Upper lobe of left lung (tissue), 6 donors: ENCODE data around the gene IL10RA. TPM values are rescaled to one million over a fixed set of nuclear protein-coding genes. Genes with fewer than 3 reads are reported as not detected.

ENCODE experiments used
- ATAC-seq, 2 donors: fragments of 200-7000 bp; cut with Tn5 transposase; one replicate each; pipeline ENCODE4 v1.9.1; 2022; ENCODE audit warnings: mild to moderate bottlenecking in 2 of 2, moderate library complexity in 2 of 2; ENCODE audit not compliant: low FRiP score in 2 of 2
- DNase-seq, 2 donors: peaks; one replicate each; pipeline ENCODE4 v3.0.0-alpha.2; 2019 to 2020
- H3K27ac ChIP-seq, 4 donors: fragments of 200-600 bp; sonication (generic); one replicate each; pipeline ENCODE4 v1.5.1; 2016 to 2019
- H3K27me3 ChIP-seq, 4 donors: fragments of 200-600 bp; sonication (generic); one replicate each; pipeline ENCODE4 v1.5.1; 2017 to 2019
- H3K36me3 ChIP-seq, 4 donors: fragments of 200-600 bp; sonication (generic); one replicate each; pipeline ENCODE4 v1.5.1; 2016 to 2019
- H3K4me1 ChIP-seq, 4 donors: fragments of 200-600 bp; sonication (generic); one replicate each; pipeline ENCODE4 v1.5.1; 2018 to 2019
- H3K4me3 ChIP-seq, 4 donors: fragments of 200-600 bp; sonication (generic); one replicate each; pipeline ENCODE4 v1.5.1; 2017 to 2019; ENCODE audit warnings: mild to moderate bottlenecking in 2 of 4, moderate library complexity in 1 of 4
- H3K9me3 ChIP-seq, 4 donors: fragments of 200-600 bp; sonication (generic); one replicate each; pipeline ENCODE4 v1.5.1; 2018 to 2019
- EP300 ChIP-seq, 4 donors: sonication (generic); formaldehyde crosslinking; IDR thresholded peaks; one replicate each; pipeline ENCODE4 v1.5.1; 2017; ENCODE audit warnings: antibody characterized with exemption in 4 of 4, control low read depth in 2 of 4
- POLR2A ChIP-seq, 4 donors: fragments of 450-650 bp; IDR thresholded peaks; one replicate each; pipeline ENCODE4 v1.5.1; 2016 to 2017; ENCODE audit warnings: antibody characterized with exemption in 4 of 4, mild to moderate bottlenecking in 2 of 4
- POLR2AphosphoS5 ChIP-seq, 2 donors: sonication (generic); formaldehyde crosslinking; IDR thresholded peaks; one replicate each; pipeline ENCODE4 v1.5.1; 2017; ENCODE audit warnings: antibody characterized with exemption in 2 of 2
- WGBS, 2 donors: methylation state at CpG; one replicate each; pipeline ENCODE4 v1.1.5; 2017 to 2018; 5-methylcytosine and 5-hydroxymethylcytosine counted together
- total RNA-seq, 6 donors: library from RNA; depleted of rRNA in 4 of 6; stranded (reverse); fragments of >200 nt in 4 of 6; gene quantifications; one replicate each; pipeline versions ENCODE4 v1.1.0 to v1.2.1, GENCODE V29; 2016 to 2021
- TF ChIP-seq, protein P1 (sequence below), 6 experiments: fragments of 450-650 bp in 4 of 6; fragments of 200-600 bp in 2 of 6; sonication (generic) in 2 of 6; IDR thresholded peaks; one replicate each; pipeline ENCODE4 v1.5.1; 2016 to 2019; ENCODE audit warnings: antibody characterized with exemption in 6 of 6
- donor health status: DM: no; HTN: no; CAD: no; lungs with moderate emphysema.
- donor health status: DM: no; HTN: yes; CAD: no; lungs with severe emphysema.

Gene IL10RA
- total RNA-seq, 6 donors from 2014 or later, result 30.7 to 139 (median 46.1) TPM

DNA sequence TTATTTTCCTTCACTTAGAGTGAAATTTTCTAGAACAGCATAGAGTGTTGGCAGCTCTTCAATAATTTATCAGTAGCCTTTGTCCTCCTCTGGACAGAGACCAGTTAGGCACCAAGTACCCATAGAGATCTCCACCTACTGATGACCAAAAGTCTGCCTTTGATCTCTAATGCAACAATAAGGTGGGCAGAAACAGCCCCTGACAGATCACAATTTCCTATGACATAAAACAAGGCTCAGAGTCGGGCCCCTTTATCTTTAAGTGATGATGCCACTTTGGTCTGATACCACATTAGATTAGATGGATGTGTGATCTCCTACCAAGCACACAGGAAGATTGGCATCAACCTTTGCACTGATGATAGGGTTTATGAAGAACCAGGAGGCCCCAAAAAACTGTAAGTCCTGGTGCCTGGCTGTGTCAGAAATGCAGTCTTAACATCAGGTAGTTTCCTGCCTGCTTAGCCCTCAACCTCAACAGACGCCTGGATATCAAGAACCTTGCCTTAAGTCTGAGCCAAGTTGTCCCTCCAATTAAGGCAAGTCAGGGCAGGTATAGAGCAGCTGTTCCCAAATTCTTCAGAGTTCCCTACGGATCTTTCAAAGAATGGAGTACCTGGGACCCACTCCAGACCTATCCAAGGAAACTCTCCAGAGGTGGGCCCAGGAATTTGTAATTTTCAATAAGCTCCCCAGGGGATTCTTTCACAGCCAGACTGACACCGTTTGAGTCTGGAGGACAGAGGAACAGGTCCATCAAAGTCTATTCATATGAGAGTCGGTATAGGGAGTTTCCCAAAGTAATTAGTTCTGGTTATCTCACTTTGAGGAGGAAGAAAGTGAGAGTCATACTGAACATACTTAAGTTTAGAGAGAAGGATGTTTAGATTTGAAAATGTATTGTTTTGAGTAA is 60.1 kb downstream of the IL10RA start:
- WGBS, 2 donors, result 49 to 69% methylated on average over 5 of the region's 5 CpGs
- no peak for TF ChIP-seq POLR2AphosphoS5 (IDR thresholded peaks at IDR 0.05)
- TF ChIP-seq, protein P1, sequence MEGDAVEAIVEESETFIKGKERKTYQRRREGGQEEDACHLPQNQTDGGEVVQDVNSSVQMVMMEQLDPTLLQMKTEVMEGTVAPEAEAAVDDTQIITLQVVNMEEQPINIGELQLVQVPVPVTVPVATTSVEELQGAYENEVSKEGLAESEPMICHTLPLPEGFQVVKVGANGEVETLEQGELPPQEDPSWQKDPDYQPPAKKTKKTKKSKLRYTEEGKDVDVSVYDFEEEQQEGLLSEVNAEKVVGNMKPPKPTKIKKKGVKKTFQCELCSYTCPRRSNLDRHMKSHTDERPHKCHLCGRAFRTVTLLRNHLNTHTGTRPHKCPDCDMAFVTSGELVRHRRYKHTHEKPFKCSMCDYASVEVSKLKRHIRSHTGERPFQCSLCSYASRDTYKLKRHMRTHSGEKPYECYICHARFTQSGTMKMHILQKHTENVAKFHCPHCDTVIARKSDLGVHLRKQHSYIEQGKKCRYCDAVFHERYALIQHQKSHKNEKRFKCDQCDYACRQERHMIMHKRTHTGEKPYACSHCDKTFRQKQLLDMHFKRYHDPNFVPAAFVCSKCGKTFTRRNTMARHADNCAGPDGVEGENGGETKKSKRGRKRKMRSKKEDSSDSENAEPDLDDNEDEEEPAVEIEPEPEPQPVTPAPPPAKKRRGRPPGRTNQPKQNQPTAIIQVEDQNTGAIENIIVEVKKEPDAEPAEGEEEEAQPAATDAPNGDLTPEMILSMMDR (IDR thresholded peaks at IDR 0.05), result no peak
- TF ChIP-seq EP300 (IDR thresholded peaks at IDR 0.05), result no peak
- no peak for TF ChIP-seq POLR2A (IDR thresholded peaks at IDR 0.05)
- Histone ChIP-seq H3K36me3 (no peaks in the 10 kb centered on the region), H3K4me1 (no peaks in the 10 kb centered on the region), H3K27me3 (no peaks in the 10 kb centered on the region), H3K9me3 (no peaks in the 10 kb centered on the region), H3K4me3 (no peak overlapping the region), H3K27ac (no peak overlapping the region)
- ATAC-seq (no peak), DNase-seq (no peak)

DNA sequence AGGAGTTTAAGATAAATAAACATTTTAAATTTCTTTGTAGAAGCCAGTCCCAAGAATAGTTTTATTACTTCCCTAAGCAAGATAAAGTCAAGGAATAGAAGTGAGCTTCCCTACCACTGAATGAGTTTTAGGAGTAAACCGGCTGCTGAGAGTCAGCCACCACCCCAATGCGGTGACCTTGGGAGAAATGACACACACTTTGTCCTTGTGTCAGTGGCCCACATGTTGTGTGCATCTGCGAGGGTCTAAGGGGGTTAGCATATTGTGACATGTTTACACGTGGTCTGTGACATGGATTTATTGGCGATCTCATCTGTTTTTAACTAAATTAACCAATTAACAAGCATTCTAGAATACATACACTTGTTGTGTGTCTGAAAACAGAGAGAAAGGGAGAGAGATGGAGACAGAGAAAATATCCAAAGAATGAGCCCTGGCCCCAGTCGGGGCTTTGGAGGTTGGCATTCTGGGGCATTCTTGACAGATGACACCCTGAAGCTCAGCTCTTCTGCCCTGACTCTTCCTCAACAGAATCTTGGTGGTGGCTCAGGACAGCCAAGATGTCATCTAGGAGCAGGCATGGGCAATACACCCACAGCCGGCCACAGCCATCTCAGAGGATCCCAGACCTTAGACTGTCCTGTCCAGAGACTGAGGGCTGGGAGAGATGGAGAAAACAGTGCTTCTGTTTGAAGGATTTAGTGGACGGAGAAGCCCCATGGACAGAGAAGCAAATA is 60.9 kb downstream of the IL10RA start:
- H3K27ac ChIP-seq, result no peak overlapping the region
- H3K4me1 ChIP-seq, result peaks cover 0 to 2% (median 0%) of the 10 kb centered on the region in 4 donors
- no peaks in the 10 kb centered on the region for H3K36me3 ChIP-seq
- H3K4me3 ChIP-seq, result no peak overlapping the region
- no peaks in the 10 kb centered on the region for H3K9me3 ChIP-seq
- no peak for TF ChIP-seq EP300 (IDR thresholded peaks at IDR 0.05)
- no peak for TF ChIP-seq POLR2AphosphoS5 (IDR thresholded peaks at IDR 0.05)
- no peak for TF ChIP-seq POLR2A (IDR thresholded peaks at IDR 0.05)
- TF ChIP-seq, protein P1 (IDR thresholded peaks at IDR 0.05), result no peak
- H3K27me3 ChIP-seq, result no peaks in the 10 kb centered on the region
- ATAC-seq (no peak), DNase-seq (no peak)
- WGBS, 2 donors, result 70 to 74% methylated on average over 8 of the region's 8 CpGs

DNA sequence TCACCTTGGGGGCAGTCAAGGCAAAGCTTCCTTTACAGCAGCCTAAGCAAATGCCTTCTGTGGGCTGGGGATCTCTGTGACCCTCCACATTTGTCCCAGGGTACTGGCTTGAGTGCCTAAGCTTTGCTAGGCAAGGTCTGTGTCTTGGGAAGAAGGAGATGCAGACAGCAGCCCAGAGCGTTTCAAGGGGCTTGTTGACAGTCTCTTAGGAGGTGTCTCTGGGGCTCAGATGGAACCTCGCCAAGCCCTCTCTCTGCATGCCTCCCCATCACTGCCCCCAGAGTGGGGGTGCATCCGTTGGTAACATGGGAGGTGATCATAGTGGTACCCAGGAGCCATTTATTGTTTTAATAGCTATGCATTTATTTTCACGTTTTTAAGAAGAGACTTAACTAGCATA is 61.6 kb downstream of the IL10RA start:
- H3K36me3 ChIP-seq, result no peaks in the 10 kb centered on the region
- H3K9me3 ChIP-seq, result no peaks in the 10 kb centered on the region
- no peak overlapping the region for H3K4me3 ChIP-seq
- DNase-seq (no peak), ATAC-seq (no peak)
- peaks cover 0 to 4% (median 0%) of the 10 kb centered on the region in 4 donors for H3K4me1 ChIP-seq
- no peaks in the 10 kb centered on the region for H3K27me3 ChIP-seq
- no peak overlapping the region for H3K27ac ChIP-seq
- 73 to 89% methylated on average over 3 to 4 of the region's 4 CpGs for WGBS, 2 donors
- no peak for TF ChIP-seq POLR2A (IDR thresholded peaks at IDR 0.05)
- TF ChIP-seq, protein P1 (IDR thresholded peaks at IDR 0.05), result no peak
- no peak for TF ChIP-seq EP300 (IDR thresholded peaks at IDR 0.05)
- no peak for TF ChIP-seq POLR2AphosphoS5 (IDR thresholded peaks at IDR 0.05)

DNA sequence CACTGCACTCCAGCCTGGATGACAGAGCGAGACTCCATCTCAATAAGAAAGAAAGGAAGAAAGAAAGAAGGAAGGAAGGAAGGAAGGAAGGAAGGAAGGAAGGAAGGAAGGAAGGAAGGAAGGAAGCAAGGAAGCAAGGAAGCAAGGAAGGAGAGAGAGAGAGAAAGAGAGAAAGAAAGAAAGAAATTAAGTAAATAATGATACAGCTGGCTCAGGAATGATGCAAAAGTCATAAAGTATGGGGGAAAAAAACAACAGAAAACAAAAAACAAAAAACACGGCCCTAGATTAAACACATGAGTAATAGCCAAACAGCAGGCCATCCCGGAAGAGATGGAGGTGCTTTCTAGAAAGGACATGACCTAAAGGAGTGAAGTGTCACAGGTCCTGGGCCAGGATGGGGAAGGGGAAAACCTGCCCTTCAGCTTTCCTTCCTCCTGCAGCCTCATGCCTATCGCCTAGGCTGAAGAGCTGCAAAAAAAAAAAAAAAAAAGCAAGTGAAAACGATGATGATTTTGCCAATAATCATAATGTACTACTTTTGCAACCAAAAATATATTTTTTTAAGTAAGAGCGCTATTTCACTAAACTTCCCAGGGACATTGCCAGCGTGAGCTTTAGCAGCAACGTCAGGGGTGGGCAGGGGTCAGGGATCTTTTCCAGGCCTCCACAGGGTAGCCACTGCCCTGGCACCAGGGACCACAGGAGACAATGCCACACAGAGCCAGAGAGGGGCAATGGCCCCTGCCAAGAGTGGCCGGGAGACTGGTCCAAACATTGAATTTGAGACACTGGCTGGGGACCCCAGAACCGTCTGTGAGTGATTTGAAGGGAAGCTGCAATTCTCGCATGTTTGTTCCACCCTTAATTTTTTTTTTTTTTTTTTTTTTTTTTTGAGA is 62.5 kb downstream of the IL10RA start:
- TF ChIP-seq POLR2A (IDR thresholded peaks at IDR 0.05) (no peak), EP300 (IDR thresholded peaks at IDR 0.05) (no peak), POLR2AphosphoS5 (IDR thresholded peaks at IDR 0.05) (no peak)
- TF ChIP-seq, protein P1 (IDR thresholded peaks at IDR 0.05), result no peak
- H3K4me1 ChIP-seq, result peaks cover 0 to 4% (median 0%) of the 10 kb centered on the region in 4 donors
- no peaks in the 10 kb centered on the region for H3K36me3 ChIP-seq
- WGBS, 2 donors, result 60 to 69% methylated on average over 11 of the region's 11 CpGs
- no peak overlapping the region for H3K4me3 ChIP-seq
- no peak overlapping the region for H3K27ac ChIP-seq
- ATAC-seq (no peak), DNase-seq (no peak)
- H3K27me3 ChIP-seq, result no peaks in the 10 kb centered on the region
- H3K9me3 ChIP-seq, result no peaks in the 10 kb centered on the region
